ENCODE data around the gene RFX5. TPM values are rescaled to one million over a fixed set of nuclear protein-coding genes. Genes with fewer than 3 reads are reported as not detected.
"Not testable (repeated sequence)": the region's sequence is repeated elsewhere in the genome, so short reads cannot be mapped to it uniquely, and the experiment has no call there.

The RFX5 gene
- total RNA-seq, 1 experiment from 2014 or later = 34.1 TPM

DNA sequence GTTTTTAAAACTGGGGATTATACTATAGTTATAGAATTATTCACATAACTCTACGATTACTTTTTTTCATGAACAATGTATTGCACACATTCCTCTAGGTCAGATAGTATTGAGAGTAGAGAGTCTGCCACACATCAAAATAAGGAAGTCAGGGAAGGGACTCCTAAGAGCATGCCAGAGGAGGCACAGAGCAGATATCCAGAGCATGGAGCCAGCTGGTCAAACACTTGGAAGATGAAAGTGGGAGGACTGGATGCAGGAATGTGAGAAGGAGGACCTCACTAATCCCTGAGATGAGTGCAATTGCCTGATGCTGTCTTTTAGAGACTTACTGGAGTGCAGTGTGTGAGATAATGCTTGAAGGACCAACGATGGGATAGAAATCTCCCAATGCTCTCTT, 9.6 kb upstream of the RFX5 start:
- POLR2A ChIA-PET (ENCODE audit: unreplicated experiment) = interaction anchor here (0.6 kb wide), 1 partner anchor 43 kb away, joined by 3 read pairs; no protein-coding TSS in a partner anchor
- no peak overlapping the region for H3K4me3 ChIP-seq (ENCODE audit: low read length)
- no peaks in the 10 kb centered on the region for H3K79me2 ChIP-seq (ENCODE audit: low read length)
- no peak overlapping the region for H3K4me2 ChIP-seq (ENCODE audit: low read length)
- H3K9me3 ChIP-seq (ENCODE audit: low read length) = 0 out of 2 replicates have a peak, but pooled peaks cover under 1% of the 10 kb centered on the region
- no peak overlapping the region for H3K27ac ChIP-seq (ENCODE audit: low read length)
- no peak overlapping the region for H3K9ac ChIP-seq (ENCODE audit: low read length)
- intact Hi-C loops (cut with micrococcal nuclease) = no loop called here
- H2AFZ ChIP-seq (ENCODE audit: low read length) = no peak overlapping the region
- H3K36me3 ChIP-seq (ENCODE audit: low read depth, low read length) = no peaks in the 10 kb centered on the region; the same call in 1 of the 2 replicates
- no TSS peak for BruUV-seq (replicated peaks)
- H3K9me2 ChIP-seq (replicated peaks; ENCODE audit: low read length) = no peaks in the 10 kb centered on the region
- DNase-seq = no peak
- no peak for ATAC-seq
- TF ChIP-seq EZH2 (IDR thresholded peaks at IDR 0.05; ENCODE audit: low read length, unreplicated experiment) (no peak), EZH2phosphoT487 (IDR thresholded peaks at IDR 0.05; ENCODE audit: borderline replicate concordance, low read length) (no peak)
- TF ChIP-seq, protein P1, sequence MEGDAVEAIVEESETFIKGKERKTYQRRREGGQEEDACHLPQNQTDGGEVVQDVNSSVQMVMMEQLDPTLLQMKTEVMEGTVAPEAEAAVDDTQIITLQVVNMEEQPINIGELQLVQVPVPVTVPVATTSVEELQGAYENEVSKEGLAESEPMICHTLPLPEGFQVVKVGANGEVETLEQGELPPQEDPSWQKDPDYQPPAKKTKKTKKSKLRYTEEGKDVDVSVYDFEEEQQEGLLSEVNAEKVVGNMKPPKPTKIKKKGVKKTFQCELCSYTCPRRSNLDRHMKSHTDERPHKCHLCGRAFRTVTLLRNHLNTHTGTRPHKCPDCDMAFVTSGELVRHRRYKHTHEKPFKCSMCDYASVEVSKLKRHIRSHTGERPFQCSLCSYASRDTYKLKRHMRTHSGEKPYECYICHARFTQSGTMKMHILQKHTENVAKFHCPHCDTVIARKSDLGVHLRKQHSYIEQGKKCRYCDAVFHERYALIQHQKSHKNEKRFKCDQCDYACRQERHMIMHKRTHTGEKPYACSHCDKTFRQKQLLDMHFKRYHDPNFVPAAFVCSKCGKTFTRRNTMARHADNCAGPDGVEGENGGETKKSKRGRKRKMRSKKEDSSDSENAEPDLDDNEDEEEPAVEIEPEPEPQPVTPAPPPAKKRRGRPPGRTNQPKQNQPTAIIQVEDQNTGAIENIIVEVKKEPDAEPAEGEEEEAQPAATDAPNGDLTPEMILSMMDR (conservative IDR thresholded peaks at IDR 0.05; ENCODE audit: low read depth, low read length) = no peak
- no peaks in the 10 kb centered on the region for H3K4me1 ChIP-seq (ENCODE audit: insufficient read depth, low read length)
- H3K27me3 ChIP-seq (ENCODE audit: low read length) = no peaks in the 10 kb centered on the region
- CTCF ChIA-PET = no interaction called here
- no peaks in the 10 kb centered on the region for H4K20me1 ChIP-seq (ENCODE audit: low read length)
- H3F3A ChIP-seq (ENCODE audit: low read length, unreplicated experiment) = no peaks in the 10 kb centered on the region

DNA sequence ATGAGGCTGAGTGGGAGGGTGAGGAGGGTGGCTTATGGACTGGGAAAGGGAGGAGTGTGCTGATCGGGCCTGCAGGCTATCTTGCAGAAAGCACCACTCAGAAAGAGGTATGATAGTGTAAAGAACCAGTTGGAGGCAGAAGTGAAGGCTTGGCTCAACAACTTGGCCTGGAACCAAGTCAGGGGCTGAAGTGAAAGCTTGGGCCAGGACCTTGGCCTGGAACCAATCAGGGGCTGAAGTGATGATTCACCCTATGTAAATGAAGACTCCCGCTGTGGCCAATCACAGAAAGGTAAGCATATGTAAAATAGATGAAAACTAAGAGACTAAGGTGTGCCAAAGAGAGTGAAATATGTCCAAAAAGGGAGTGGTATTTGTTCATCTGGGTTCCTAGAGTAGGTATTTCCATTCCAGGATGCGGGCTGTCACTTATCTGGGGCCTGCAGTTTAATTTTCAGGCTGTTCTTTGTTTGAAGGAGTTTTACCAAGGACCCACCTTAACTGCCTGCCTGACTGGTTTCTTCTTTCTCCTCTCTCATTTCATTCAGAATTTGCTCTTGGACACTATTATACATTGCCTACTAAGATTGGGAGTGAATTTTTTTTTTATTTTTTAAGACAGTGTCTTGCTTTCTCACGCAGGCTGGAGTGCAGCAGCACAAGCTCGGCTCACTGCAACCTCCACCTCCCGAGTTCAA, 5.1 kb upstream of the RFX5 start:
- Histone ChIP-seq H3K27ac (ENCODE audit: low read length) (no peak overlapping the region), H3K4me2 (ENCODE audit: low read length) (no peak overlapping the region), H3K4me1 (ENCODE audit: insufficient read depth, low read length) (peaks cover 5% of the 10 kb centered on the region; the same call in 1 of the 2 replicates), H4K20me1 (ENCODE audit: low read length) (no peaks in the 10 kb centered on the region), H3K9me2 (replicated peaks; ENCODE audit: low read length) (no peaks in the 10 kb centered on the region), H3K9me3 (ENCODE audit: low read length) (no peaks in the 10 kb centered on the region), H3K9ac (ENCODE audit: low read length) (no peak overlapping the region), H2AFZ (ENCODE audit: low read length) (no peak overlapping the region), H3F3A (ENCODE audit: low read length, unreplicated experiment) (no peaks in the 10 kb centered on the region), H3K36me3 (ENCODE audit: low read depth, low read length) (no peaks in the 10 kb centered on the region; the same call in 1 of the 2 replicates), H3K27me3 (ENCODE audit: low read length) (no peaks in the 10 kb centered on the region), H3K4me3 (ENCODE audit: low read length) (no peak overlapping the region), H3K79me2 (ENCODE audit: low read length) (no peaks in the 10 kb centered on the region)
- ATAC-seq = no peak
- DNase-seq = peak; percentile 57
- ChIA-PET POLR2A (ENCODE audit: unreplicated experiment) (no interaction called here), CTCF (interaction anchor here (0.6 kb wide), 3 partner anchors 14 to 86 kb away, joined by 3 to 11 read pairs (median 4); no protein-coding TSS in a partner anchor)
- no TSS peak for BruUV-seq (replicated peaks)
- intact Hi-C loops (cut with micrococcal nuclease) = no loop called here
- no peak for TF ChIP-seq EZH2phosphoT487 (IDR thresholded peaks at IDR 0.05; ENCODE audit: borderline replicate concordance, low read length)
- TF ChIP-seq, protein P1 (conservative IDR thresholded peaks at IDR 0.05; ENCODE audit: low read depth, low read length) = no peak
- no peak for TF ChIP-seq EZH2 (IDR thresholded peaks at IDR 0.05; ENCODE audit: low read length, unreplicated experiment)

DNA sequence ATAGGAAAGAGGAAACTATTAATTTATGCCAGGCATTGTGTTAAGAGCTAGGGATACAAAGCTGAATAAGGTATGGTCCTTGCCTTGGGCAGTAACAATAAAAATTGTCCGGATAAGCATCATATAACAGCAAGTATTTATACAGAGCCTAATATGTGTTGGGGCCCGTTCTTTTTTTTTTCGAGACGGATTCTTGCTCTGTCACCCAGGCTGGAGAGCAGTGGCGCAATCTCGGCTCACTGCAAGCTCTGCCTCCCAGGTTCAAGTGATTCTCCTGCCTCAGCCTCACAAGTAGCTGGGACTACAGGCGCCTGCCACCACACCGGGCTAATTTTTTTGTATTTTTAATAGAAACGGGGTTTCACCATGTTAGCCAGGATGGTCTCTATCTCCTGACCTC, 3.3 kb upstream of the RFX5 start:
- H3K27me3 ChIP-seq (ENCODE audit: low read length); H3K36me3 ChIP-seq (ENCODE audit: low read depth, low read length); H3K9ac ChIP-seq (ENCODE audit: low read length); BruUV-seq (replicated peaks); H3K27ac ChIP-seq (ENCODE audit: low read length); H3K4me2 ChIP-seq (ENCODE audit: low read length); intact Hi-C loops (cut with micrococcal nuclease); H2AFZ ChIP-seq (ENCODE audit: low read length); H3K9me2 ChIP-seq (replicated peaks; ENCODE audit: low read length); H3K4me3 ChIP-seq (ENCODE audit: low read length); H4K20me1 ChIP-seq (ENCODE audit: low read length); CTCF ChIA-PET; ATAC-seq; H3K9me3 ChIP-seq (ENCODE audit: low read length); H3F3A ChIP-seq (ENCODE audit: low read length, unreplicated experiment); DNase-seq: not testable (repeated sequence)
- peaks cover 14% of the 10 kb centered on the region for H3K4me1 ChIP-seq (ENCODE audit: insufficient read depth, low read length)
- POLR2A ChIA-PET (ENCODE audit: unreplicated experiment) = interaction anchor here (0.7 kb wide), 1 partner anchor 95 kb away, joined by 7 read pairs; no protein-coding TSS in a partner anchor
- H3K79me2 ChIP-seq (ENCODE audit: low read length) = peaks cover 11% of the 10 kb centered on the region

All from PC-3 (cell line).